NCI-H82 treated with DMSO at 0.1 percent for 48 hours (cell line): Measurements from ENCODE around the gene LRRC27.

Experiments
- DNase-seq: peaks from one replicate; lab custom pipeline; 2025; ENCODE audit not compliant: unreplicated experiment; lab: John Stamatoyannopoulos, UW

Gene LRRC27

DNA sequence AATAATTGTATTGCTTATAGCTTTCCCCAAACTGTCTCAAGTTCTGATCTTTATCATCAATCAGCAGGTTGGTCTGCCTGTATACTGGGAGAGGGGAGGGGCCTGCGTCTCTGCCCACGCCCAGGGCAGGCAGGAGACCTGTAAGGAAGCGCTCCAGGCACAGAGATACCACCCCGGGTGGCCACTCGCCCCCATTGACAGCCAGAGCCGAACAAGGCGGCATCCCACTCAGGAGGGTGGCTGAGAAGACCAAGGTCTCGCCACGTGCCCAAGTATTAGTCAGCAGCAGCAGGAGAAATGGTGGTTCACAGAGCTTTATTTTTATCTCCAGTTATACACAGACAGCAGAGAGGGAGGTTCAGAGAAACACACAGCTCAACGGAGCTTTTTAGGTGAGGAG is 31.4 kb upstream of the LRRC27 start:
- no peak for DNase-seq

DNA sequence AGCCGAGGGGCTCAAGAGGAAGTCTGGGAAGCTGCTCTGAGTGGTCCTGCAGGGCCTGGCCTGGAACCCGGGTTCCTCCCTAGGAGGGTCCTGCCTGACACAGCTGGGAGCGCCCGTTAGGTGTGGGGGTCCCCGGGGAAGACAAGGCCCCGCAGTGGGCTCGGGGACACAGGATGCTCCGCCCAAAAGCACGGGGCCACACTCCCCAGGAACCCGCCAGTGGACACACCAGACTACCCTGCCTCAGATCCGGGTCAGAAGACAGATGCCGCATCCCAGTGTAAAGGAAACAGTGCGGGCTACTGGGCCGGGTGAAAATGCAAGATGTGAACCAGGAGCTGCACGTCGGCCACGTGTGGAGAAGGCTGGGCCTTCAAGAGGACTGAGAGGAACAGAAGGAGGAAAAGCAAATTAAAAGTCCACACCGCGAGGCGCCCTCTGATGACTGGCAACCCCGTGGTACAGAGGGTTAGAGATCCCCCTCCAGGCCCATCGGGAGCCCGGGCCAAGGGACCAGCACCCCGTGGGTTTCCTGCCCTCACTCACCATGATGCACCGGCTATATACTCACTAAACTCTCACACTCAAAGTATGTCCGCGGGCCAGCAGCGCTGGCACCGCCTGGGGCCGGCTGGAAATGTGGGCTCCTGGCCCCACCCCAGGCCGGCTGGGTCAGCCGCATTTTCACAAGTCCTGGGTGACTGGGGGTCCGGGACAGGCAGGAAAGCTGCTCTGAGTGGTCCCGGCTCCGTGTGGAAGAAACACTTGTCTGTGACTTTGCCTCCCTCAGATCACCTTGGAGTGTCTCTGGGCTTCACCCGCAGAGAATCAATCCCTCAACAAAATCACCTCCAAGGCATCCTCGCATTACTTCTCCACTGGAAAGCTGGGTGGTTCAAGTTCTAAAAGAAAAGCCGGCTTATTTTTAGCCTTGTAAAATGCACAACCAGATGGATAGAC is 30.3 kb upstream of the LRRC27 start:
- no peak for DNase-seq

DNA sequence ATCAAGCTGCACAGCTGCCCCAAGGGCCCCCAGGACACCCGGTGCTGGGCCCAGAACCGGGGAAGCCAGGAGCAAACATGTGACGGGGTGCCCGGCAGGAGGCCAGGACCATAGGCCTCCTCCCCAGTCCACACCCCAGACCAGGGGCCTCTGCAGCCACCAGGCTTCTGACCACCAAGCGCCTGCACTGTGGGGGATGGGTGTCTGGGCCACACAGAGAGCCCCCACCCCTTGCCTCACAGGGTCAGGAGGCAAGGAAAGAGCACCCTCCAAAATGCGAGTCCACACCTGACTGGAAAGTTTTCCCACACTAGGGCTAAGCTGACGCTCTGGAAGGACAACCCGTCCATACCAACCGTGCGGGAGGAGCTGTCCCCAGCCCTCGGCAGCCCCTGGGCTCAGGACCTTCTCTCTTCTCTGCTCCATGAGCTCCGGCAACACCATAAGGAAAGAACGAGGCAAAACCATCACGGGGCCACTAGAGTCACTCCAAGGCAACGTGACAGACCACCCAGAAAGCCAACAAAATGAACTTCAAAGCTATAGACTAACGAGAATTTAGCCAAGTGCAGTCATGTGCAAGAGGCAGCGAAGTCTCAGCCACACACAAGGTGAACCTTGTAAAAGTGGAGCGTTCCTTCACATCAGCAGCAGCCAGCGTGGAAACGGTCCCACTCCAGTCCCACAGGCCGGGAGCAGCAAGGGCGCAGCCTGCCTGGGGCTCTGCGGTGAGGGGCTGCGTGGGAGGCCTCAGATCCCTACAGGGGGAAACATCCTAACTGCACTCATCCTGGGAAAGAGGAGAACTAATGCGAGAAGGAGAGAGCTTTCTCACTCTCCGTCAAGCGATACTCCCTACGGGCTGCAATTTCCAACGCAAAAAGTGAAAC is 29.3 kb upstream of the LRRC27 start:
- no peak for DNase-seq

DNA sequence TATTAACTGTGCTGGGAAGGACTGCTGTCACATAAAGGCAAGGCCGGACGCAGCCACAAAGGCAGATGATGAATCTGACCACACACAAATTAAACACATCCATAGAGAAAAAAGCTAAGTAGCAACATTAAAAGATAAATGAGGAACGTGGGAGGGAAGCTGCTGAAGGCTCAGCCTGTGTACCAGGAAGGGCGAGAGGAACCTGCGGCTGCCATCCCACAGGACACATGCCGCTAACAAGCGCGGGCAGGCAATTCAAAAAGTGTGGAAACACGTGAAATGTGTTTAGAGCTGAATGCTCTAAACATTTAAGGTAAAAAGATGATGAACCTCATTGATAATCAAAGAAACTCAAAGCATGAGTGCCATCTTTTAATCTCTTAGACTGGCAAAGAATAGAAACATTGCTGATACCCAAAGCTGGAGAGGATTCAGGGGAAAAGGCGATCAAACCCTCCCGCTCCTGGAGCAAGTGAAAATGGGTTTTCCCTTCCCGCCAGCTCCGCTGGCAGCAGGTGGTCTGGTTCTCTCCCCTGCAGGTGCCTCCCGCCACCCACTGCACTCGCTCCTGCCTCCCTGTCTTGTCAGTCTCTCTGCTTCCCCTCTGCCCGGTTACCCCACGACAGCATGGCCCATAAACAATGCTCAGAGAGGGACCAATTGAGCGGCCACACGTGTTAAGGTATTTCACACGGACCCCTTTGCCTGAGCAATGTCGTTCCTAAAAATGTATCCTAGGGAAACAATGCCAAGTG is 28.5 kb upstream of the LRRC27 start:
- DNase-seq: no peak

DNA sequence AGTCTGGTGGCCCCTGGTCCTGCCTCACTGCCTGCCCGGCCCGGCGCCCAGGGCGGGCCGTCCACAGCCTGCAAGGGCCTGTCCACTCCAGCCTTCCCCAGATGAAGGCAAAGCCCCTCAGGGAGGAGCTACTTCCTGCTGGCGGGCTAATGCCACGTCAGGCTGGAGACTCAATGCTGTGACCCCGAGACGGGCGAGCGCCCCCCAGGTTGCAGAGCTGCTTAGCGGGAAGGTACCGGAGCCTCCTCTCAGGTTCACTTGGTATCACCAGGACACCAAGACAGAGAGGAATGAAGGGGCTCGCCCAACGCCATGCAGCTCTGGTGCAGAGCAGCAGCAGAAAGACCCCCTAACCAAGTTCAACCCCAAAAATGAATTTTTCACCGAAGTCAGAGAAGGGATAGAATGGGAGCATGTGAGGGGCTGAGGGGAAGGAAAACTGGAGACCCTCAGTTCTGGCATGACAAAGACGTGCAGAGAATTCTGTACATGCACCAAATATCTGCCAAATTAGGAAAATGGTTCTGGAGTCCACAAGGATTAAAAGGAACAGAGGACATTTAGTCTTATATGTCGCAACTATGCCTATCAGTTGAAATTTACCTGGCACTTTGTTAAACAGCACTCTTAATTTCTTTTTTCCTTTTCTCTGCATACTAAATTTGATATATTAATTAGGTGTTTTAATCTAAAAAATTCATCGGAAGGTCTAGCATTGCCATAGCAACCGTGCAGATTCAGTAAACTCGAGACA is 27.1 kb upstream of the LRRC27 start:
- DNase-seq: no peak

DNA sequence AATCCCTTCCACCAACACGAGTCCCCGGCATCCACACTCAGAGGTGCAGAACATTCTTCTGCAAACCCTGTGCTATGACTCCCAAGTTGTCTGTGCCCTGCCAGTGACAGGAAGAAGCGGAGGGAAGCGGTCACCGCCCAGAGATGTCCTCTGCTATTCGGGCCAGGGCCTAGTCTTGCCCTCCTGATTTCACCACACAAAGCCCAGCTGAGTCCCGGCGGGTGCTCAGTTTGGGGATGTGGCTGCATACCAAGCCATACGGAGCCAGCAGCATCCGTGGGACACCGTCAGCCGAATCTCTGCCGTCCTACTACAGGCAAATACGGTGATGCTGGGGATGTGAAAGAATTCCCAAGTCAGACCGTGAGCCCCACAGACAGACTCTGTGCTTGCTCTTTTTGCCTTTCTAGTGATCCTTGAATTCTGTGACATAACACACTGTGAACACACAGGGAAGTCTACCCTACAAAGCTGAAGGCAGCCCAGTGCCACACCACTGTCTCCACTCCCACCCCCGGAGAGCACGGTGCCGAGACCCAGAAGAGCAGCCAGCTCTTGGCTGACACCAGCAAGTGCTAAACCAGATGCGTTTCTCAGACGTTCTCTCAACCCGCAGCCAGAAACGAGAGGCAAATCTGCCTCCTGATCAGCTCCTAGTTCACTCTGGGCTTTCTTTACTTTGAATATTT is 26.2 kb upstream of the LRRC27 start:
- no peak for DNase-seq

DNA sequence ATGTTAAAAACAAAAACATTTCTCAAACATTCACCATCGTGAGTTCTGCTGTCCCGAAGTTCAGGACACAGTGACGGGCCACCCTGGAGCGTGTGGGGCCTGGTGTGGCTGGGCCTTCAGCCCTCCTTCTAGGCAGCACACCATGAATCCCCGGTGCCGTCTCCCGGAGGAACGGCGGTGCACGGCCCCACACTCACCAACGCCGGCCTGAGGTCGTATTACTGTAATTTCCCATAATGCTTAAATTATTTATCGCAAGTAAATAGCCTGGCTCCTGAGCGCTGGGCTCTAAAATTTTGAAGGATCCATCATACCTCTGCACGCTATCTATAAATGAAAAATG is 25.7 kb upstream of the LRRC27 start:
- DNase-seq: no peak

DNA sequence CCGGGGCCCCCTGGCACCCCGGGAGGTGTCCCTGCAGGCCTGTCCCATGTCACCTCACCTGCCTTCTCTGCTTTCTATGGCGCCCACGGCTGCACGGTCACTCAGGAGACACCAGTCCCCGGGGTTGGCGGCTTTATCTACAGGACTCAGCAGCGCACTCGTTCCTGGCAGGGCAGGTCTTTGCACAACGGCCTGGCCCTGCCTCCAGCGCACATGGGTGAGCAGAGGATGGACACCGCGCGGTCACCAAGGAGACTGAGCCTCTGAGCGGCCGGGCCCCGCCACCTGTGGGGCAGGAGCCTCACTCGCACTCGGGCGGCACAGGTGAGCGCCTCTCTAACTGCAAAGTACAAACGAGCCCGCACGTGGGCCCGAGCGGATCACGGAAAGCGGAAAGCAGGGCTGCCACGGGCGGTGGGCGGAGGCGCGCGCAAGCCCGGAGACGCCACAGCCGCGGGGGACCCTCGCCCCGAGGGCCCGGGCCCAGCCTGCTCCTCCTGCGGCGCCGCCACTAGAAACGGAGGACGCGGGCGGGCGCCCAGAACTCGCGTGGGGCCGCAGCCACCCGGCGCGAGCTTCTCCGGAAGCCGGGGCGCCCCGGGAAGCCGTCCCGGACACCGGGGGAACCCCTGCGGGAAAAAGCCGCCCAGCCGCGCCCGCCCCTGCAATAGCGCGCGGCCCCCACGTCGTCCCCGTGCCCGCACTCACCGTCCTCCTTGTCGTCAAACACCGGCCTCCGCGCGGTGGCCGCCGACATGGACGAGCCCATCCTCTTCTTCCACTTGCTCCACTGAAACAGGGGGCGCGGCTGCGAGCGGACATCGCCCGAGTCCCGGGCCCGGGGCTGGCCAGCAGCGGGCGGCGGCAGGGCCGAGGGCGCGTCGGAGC is 24.9 kb upstream of the LRRC27 start:
- no peak for DNase-seq

DNA sequence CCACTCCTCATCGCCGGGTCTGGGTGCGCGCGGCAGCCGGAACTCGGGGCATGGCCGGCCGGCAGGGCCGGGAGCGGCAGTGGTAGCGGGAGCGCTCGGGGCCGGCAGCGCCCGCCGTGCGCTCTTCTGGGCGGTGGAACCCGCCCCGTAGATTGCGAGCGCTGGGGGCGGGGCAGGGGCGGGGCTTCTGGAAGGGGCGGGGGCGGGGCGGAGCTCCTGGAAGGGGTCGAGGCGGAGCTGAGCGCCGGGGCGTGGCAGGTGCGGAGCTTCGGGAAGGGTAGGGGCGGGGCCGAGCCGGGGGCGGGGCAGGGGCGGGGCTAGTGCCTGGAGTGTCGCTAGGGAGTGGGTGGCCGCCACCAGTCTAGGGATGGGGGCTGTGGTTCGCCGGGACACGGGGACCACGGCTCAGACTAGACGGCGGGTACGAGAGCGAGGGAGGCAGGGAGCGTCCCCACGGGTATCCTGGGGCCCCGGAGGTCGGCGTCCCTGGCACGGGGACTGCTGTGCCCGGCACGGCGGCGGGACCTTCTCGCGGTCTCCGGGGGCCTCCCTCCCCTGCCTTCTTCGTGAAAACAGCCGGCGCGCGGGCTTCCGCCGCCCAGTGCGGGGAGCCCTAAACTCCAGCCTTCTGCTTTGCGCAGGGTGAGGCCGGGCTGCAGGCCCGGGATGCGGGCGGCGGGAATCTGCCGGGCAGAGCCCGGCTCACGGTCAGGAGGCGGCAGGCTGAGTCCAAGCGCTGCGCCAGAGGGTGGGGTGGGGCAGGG is 24.0 kb upstream of the LRRC27 start, which contains the start of gene STK32C:
Gene STK32C (minus strand): TSS at position 128 of the 764 bp plus-strand sequence. CDS start 117 bp downstream, at position 11.
- DNase-seq: peak; percentile 51

DNA sequence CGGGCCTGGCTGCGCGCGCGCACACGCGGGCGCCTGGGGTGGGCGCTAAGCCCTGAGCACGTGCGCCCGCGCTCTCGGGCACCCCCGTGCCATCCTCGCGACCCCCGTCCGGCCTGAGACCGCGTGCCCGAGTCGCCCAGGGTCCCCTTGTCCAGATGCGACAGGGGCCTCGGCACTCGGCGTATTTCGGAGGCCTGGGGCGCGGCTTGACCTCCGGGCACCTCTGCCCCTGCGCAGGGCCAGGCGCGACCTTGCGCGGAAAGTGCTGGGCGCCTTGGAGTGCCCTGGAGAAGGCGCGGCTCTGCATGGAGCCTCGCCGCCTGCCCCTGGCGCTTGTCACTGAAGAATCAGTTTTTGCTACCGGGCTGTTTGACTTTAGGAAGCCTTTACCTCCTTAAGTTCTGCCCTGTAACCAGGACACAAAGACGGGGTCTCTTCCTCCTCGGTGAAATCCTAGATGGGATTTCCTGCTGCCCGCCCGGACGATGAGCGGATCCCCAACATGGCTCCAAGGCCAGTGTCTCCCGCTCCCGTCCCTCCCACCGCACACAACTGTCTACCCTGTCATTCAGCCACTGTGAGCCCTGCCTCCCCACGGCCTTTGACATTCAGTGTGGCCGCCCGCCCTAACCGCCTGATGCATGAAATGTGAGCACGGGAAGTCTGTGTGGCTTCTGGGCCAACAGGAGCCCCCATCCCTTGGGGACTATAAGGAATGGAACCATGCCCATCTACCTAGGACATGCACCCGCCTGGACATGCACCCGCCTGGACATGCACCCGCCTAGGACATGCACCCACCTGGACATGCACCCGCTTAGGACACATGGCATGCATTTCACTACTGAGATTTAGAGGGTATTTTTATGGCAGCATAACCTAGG is 23.2 kb upstream of the LRRC27 start:
- no peak for DNase-seq

DNA sequence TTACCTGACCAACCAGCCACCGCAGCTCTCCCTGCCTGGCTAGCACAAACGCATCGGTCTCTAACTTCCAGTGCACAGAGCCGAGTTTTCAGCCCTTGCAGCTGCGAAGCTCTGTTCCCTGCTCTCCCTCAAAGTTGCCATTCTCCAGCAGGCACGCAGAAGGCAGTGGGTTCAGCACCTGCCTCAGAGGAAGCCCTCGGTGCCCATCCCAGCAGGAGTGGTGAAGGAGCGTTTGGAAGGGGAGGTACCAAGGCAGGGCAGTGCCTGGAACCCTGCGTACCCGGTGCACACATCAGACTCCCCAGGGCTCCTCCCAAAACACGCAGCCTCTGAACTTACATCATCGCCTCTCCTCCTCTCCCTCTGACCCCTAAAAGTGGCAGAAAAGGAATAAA is 22.5 kb upstream of the LRRC27 start:
- no peak for DNase-seq

DNA sequence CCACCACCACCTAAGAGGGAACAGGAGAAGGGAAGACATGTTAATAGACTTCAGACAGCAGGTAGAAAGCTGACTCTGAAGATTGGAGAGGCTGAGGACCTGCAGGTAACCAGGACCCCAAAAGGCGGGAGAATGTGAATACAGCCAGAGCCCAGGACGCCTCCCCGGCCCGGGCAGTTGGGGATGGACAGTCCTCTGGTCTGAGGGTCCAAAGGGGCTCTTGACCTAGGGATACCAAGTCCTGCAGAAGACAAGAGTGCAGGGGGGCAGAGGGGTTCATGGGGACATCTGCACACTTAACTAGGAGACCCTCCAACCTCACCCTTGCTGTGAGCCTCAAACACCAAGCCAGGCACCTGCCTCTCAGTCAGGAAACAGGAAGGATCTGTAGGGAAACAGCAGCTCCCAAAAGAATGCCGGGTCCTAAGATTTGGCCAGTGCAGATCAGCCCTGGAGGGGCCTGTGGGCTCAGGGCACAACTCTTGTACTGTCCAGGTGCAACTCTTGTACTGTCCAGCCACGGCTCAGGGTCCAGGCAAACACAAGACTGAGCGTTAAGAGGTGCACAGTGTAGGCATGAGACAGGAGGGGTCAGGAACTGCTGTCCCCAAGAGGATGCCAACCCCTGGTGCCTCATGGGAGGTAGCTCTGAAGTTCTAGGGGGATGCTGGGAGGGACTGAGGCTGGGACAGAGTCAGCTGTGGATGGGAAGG is 22.0 kb upstream of the LRRC27 start:
- no peak for DNase-seq

DNA sequence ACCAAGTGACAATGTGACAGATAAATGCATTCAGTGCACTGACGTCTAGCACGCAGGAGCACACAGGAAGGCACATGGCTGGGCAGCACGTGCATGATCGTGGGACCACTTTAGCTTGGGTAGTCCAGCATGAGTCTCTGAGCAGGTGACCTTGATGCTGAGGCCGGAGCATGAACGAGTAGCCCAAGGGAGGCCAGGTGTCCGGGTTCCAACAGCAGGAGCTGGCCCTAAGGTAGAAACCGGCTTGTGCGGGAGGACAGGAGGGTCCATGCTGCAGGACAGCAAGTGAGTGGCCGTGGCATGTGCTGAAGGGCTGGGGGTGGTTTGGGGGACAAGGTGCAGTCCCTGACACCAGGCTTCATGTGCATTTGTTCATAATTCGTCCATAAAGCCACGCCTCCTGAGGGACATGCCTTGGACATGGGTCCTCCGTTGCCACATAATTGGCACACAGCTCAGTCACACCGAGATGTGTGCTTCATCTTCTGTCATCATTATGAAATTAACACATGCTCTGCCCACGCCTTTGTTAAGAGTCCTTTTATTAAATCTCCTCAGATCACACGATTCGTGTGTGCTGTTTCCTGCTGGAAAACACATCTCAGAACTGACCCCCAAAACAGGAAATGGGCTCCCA is 21.2 kb upstream of the LRRC27 start:
- no peak for DNase-seq

DNA sequence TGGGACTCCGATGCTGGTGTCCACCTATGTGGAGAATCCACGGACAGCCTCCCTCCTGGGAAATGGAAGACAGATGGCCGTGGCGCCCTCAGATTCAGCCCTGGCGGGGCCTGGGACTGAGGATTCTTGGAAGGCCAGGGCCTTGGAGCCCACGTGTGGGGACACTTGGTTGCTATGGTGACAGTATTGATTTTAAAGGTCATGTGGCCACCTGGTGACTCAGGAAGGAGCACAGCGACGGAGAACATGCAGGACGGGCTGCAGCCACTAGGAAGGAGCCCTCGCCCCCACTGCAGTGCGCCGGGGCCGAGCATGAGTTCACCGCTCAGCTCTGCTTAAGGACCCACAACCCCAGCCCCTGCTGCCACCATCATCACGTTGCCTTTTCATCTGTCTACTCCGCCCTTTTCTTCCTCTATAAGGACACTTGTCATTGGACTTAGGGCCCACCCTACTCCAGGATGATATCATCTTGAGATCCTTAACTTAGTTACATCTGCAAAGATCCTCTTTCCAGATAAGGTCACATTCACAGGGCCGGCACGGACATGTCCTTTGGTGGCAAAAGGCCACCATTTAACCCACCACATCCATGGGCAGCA is 20.6 kb upstream of the LRRC27 start:
- no peak for DNase-seq

DNA sequence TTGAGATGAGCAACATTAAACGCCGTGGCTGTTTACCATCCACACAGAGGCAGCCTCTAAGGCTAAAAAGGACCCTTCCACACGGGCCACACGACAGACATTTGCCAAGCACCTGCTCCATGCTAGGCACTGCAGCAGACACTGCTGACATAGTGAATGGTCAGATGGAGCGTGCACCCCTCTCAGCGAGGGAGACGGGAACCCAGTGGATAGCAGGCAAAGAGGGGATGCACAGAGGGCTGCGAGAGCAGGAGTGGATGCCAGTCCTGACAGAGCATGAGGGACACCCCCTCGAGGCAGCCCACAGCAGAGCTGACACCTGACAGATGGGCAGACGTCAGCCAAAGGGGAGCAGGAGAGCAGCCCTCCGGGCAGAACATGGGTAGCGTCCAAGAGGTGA is 18.7 kb upstream of the LRRC27 start:
- DNase-seq: no peak

DNA sequence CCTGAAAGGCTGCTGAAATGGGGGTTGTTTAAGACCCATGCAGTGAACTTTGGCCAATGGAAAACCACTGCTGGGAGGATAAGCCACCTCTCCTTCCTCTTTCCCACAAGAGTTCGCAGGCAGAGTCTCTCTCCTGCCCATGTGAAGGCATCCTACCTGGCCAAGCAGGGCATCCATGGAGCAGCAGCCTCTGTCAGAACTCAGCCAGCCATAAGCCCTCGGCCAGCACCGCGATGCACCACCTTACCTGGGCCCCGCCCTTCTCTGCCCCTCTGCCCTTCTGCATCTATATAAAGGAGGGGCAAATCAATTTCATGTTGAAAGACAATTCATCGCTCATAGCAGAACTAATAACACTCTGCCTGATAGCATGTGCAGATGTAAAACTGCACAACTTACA is 18.1 kb upstream of the LRRC27 start:
- DNase-seq: no peak
